Left hindlimb (tissue), 1 donor: ENCODE results near the gene APOBEC3C.
"Not testable (repeated sequence)": the region's sequence is repeated elsewhere in the genome, so short reads cannot be mapped to it uniquely, and the experiment has no call there.

Source experiments
- DNase-seq: peaks from one replicate; pipeline ENCODE4 v3.0.0-alpha.2; 2018

Gene APOBEC3C

GRCh38 chr22:38984224-38984623 lies 29.8 kb upstream of the APOBEC3C start:
- no peak for DNase-seq

GRCh38 chr22:38984784-38985757 lies 29.0 kb upstream of the APOBEC3C start:
- not testable (repeated sequence) for DNase-seq

GRCh38 chr22:38986629-38987028 lies 27.4 kb upstream of the APOBEC3C start:
- no peak for DNase-seq

GRCh38 chr22:38987171-38987895 lies 26.7 kb upstream of the APOBEC3C start:
- DNase-seq = no peak

GRCh38 chr22:38989466-38989865 lies 24.6 kb upstream of the APOBEC3C start:
- no peak for DNase-seq

GRCh38 chr22:38992871-38993371 lies 21.1 kb upstream of the APOBEC3C start:
- DNase-seq = not testable (repeated sequence)

- no peak for DNase-seq
These were observed 18.0 kb upstream of the APOBEC3C start for GRCh38 chr22:38996105-38996504.

GRCh38 chr22:38997518-38997917 lies 16.5 kb upstream of the APOBEC3C start:
- DNase-seq = no peak

- DNase-seq = peak; percentile 77
These were observed 10.9 kb upstream of the APOBEC3C start for GRCh38 chr22:39003165-39003638.

GRCh38 chr22:39007177-39007576 lies 6.9 kb upstream of the APOBEC3C start:
- no peak for DNase-seq

- DNase-seq = not testable (repeated sequence)
These were observed 5.7 kb upstream of the APOBEC3C start for GRCh38 chr22:39008271-39008850.

GRCh38 chr22:39010946-39011345 lies 3.1 kb upstream of the APOBEC3C start:
- DNase-seq = no peak

- no peak for DNase-seq
These were observed 1.2 kb upstream of the APOBEC3C start for GRCh38 chr22:39012533-39013511.

GRCh38 chr22:39013561-39013941 lies 506 bp upstream of the APOBEC3C start:
- DNase-seq = not testable (repeated sequence)

GRCh38 chr22:39014723-39015121 lies 665 bp downstream of the APOBEC3C start:
- DNase-seq = not testable (repeated sequence)

GRCh38 chr22:39016592-39016991 lies 2.5 kb downstream of the APOBEC3C start:
- no peak for DNase-seq

GRCh38 chr22:39017596-39018365 lies 3.7 kb downstream of the APOBEC3C start:
- no peak for DNase-seq

- not testable (repeated sequence) for DNase-seq
These were observed 6.1 kb downstream of the APOBEC3C start for GRCh38 chr22:39020021-39020651.

GRCh38 chr22:39021552-39022250 lies 7.6 kb downstream of the APOBEC3C start:
- DNase-seq = no peak
